Kidney (tissue), 14 donors: Measurements from ENCODE around the gene BLACAT1. TPM values are rescaled to one million over a fixed set of nuclear protein-coding genes. Genes with fewer than 3 reads are reported as not detected.

Experiments
- DNase-seq, 5 donors: peaks; one replicate each; pipeline ENCODE4 v3.0.0-alpha.2; 2013 to 2020
- FAIRE-seq: peaks from 2 replicates; lab custom pipeline; 2012; peaks lifted over from hg19 to GRCh38; lab: Jason Lieb, UNC
- H3K27ac ChIP-seq, 2 donors: one replicate each; pipeline ENCODE4 v1.7.0; 2013; ENCODE audit warnings: low read depth in 2 of 2, low read length in 2 of 2, inconsistent platforms in 1 of 2
- H3K27me3 ChIP-seq: one replicate; pipeline ENCODE4 v1.7.1; 2013; ENCODE audit warnings: low read length, inconsistent platforms; ENCODE audit not compliant: control insufficient read depth, insufficient read depth
- H3K36me3 ChIP-seq, 3 donors: one replicate each; pipeline versions ENCODE4 v1.7.0 to v1.7.1; 2013; ENCODE audit warnings: low read length in 3 of 3, control low read depth in 1 of 3, inconsistent platforms in 1 of 3; ENCODE audit not compliant: insufficient read depth in 3 of 3, control insufficient read depth in 2 of 3
- H3K4me1 ChIP-seq, 3 donors: one replicate each; pipeline versions ENCODE4 v1.7.0 to v1.7.1; 2013; ENCODE audit warnings: low read length in 3 of 3, inconsistent platforms in 1 of 3, low read depth in 1 of 3; ENCODE audit not compliant: control insufficient read depth in 2 of 3, insufficient read depth in 2 of 3
- H3K4me3 ChIP-seq, 3 donors: one replicate each; pipeline versions ENCODE4 v1.7.0 to v1.8.1; 2013; ENCODE audit warnings: low read length in 3 of 3, control low read depth in 1 of 3, inconsistent platforms in 1 of 3
- H3K9ac ChIP-seq, 3 donors: one replicate each; pipeline versions ENCODE4 v1.7.0 to v1.7.1; 2013; ENCODE audit warnings: low read length in 3 of 3, control low read depth in 1 of 3, inconsistent platforms in 1 of 3
- H3K9me3 ChIP-seq, 3 donors: one replicate each; pipeline versions ENCODE4 v1.7.0 to v1.7.1; 2013; ENCODE audit warnings: low read length in 3 of 3, control low read depth in 1 of 3, inconsistent platforms in 1 of 3; ENCODE audit not compliant: control insufficient read depth in 2 of 3, insufficient read depth in 1 of 3
- CTCF ChIP-seq: IDR thresholded peaks from 3 replicates; pipeline ENCODE4 v1.5.1; 2012; ENCODE audit warnings: mild to moderate bottlenecking, moderate library complexity, borderline replicate concordance; ENCODE audit not compliant: insufficient read depth; ENCODE audit errors: extremely low read depth
- intact Hi-C: fragments of 100-400 bp; cut with DNase I; formaldehyde crosslinking; loops from one replicate; pipeline ENCODE4 v1.11.1; 2022
- polyA plus RNA-seq: library from polyadenylated mRNA; stranded (reverse); fragments of 350-450 nt; fragmentation: Illumina TruSeq; extraction: RNeasy Lipid Tissue Mini Kit (QIAGEN cat#74804); gene quantifications from one replicate; pipeline ENCODE4 v1.2.3, GENCODE V29; 2014; ENCODE audit warnings: low read depth, low replicate concordance; ENCODE audit not compliant: insufficient read depth
- total RNA-seq: library from RNA; stranded (reverse); fragmentation: NEBNext Ultra II Directional; extraction: Animal tissue kit (Norgen Biotek cat#: 25700); gene quantifications from one replicate; pipeline ENCODE4 v1.2.1, GENCODE V29; 2021
- donor health status: control.
- donor health status: control.
- donor health status: control.
- donor health status: control.
- donor health status: control.
- donor health status: DM: yes; HTN: yes; CAD: no.
- donor health status: Normal renal cell carcinoma (clear cell type).

The BLACAT1 gene
- total and polyA plus RNA-seq, 2 donors from 2014 or later: 0.37 to 4.3 TPM

GRCh38 chr1:205446828-205447227 is 9.0 kb downstream of the BLACAT1 start:
- H3K36me3 ChIP-seq: no peaks in the 10 kb centered on the region
- H3K4me1 ChIP-seq: peaks cover 0 to 37% (median 14%) of the 10 kb centered on the region in 3 donors
- FAIRE-seq: no peak
- no peaks in the 10 kb centered on the region for H3K27me3 ChIP-seq
- no peak for TF ChIP-seq CTCF
- H3K27ac ChIP-seq: no peak overlapping the region
- H3K4me3 ChIP-seq: no peak overlapping the region
- no peak for DNase-seq
- H3K9ac ChIP-seq: no peak overlapping the region
- intact Hi-C loops: no loop called here
- no peaks in the 10 kb centered on the region for H3K9me3 ChIP-seq

- H3K27me3 ChIP-seq: no peaks in the 10 kb centered on the region
- no peak overlapping the region for H3K4me3 ChIP-seq
- H3K9ac ChIP-seq: no peak overlapping the region
- H3K9me3 ChIP-seq: no peaks in the 10 kb centered on the region
- TF ChIP-seq CTCF: no peak
- FAIRE-seq (no peak), DNase-seq (no peak)
- H3K36me3 ChIP-seq: no peaks in the 10 kb centered on the region
- peaks cover 0 to 44% (median 26%) of the 10 kb centered on the region in 3 donors for H3K4me1 ChIP-seq
- intact Hi-C loops: no loop called here
- no peak overlapping the region for H3K27ac ChIP-seq
These were observed 10.3 kb downstream of the BLACAT1 start for GRCh38 chr1:205445646-205445935.

- Histone ChIP-seq H3K27me3 (no peaks in the 10 kb centered on the region), H3K36me3 (no peaks in the 10 kb centered on the region), H3K9ac (no peak overlapping the region), H3K27ac (no peak overlapping the region), H3K4me3 (no peak overlapping the region), H3K9me3 (no peaks in the 10 kb centered on the region), H3K4me1 (peaks cover 0 to 45% (median 30%) of the 10 kb centered on the region in 3 donors)
- FAIRE-seq (no peak), DNase-seq (peak in 3 of 5 donors; percentile 48 to 88 (median 77))
- intact Hi-C loops: no loop called here
- TF ChIP-seq CTCF: no peak
These were observed 10.8 kb downstream of the BLACAT1 start for GRCh38 chr1:205444931-205445645.
